WTC11 (cell line): Measurements from ENCODE around the gene LIPN. TPM values are rescaled to one million over a fixed set of nuclear protein-coding genes. Genes with fewer than 3 reads are reported as not detected.

ENCODE experiments used
- ATAC-seq: fragments of 200-7000 bp; cut with Tn5 transposase; 2 replicates; pipeline ENCODE4 v1.10.0; 2021; ENCODE audit warnings: mild to moderate bottlenecking, moderate library complexity
- CTCF ChIA-PET: fragments of 300-600 bp; sonication (Branson Sonifier 250); formaldehyde crosslinking; loops from one replicate; lab custom pipeline; 2021; ENCODE audit warnings: antibody characterized with exemption; lab: Charles Lee
- POLR2A ChIA-PET: fragments of 350-600 bp; sonication (Branson Sonifier 250); formaldehyde crosslinking; loops from one replicate; lab custom pipeline; 2021; ENCODE audit warnings: antibody characterized with exemption; lab: Charles Lee
- DNase-seq: peaks from one replicate; pipeline ENCODE4 v3.0.0; 2021; ENCODE audit warnings: low spot score
- H3K27ac Mint-ChIP-seq: 2 replicates; pipeline ENCODE4 v1.8.0; 2021; ENCODE audit warnings: mixed read lengths
- H3K27me3 Mint-ChIP-seq: 2 replicates; pipeline ENCODE4 v1.8.0; 2021; ENCODE audit warnings: low read depth, mild to moderate bottlenecking, moderate library complexity, mixed read lengths
- H3K36me3 Mint-ChIP-seq: 2 replicates; pipeline ENCODE4 v1.8.0; 2021; ENCODE audit warnings: mixed read lengths
- H3K4me1 Mint-ChIP-seq: 2 replicates; pipeline ENCODE4 v1.8.0; 2022; ENCODE audit warnings: mixed read lengths
- H3K4me3 Mint-ChIP-seq: 2 replicates; pipeline ENCODE4 v1.8.0; 2021; ENCODE audit warnings: mild to moderate bottlenecking, moderate library complexity, mixed read lengths
- H3K9me3 Mint-ChIP-seq: 2 replicates; pipeline ENCODE4 v1.8.0; 2021; ENCODE audit warnings: mixed read lengths
- ATF3 ChIP-seq: sonication (generic); formaldehyde crosslinking; conservative IDR thresholded peaks from 2 replicates; pipeline ENCODE4 v1.8.1; 2022; ENCODE audit warnings: mild to moderate bottlenecking, missing genetic modification reagents
- CDX4 ChIP-seq: fragments of 250-450 bp; sonication (Bioruptor Pico); IDR thresholded peaks from 2 replicates; pipeline ENCODE4 v1.9.0; 2021; ENCODE audit warnings: moderate library complexity, mild to moderate bottlenecking, inconsistent platforms, borderline replicate concordance
- CREB1 ChIP-seq: sonication (generic); formaldehyde crosslinking; IDR thresholded peaks from 2 replicates; pipeline ENCODE4 v1.8.0; 2023; ENCODE audit warnings: mild to moderate bottlenecking, missing genetic modification reagents
- ELF4 ChIP-seq: sonication (generic); formaldehyde crosslinking; IDR thresholded peaks from 2 replicates; pipeline ENCODE4 v1.8.1; 2022; ENCODE audit warnings: low read depth, mild to moderate bottlenecking, moderate library complexity, missing genetic modification reagents
- ETV6 ChIP-seq: sonication (generic); formaldehyde crosslinking; IDR thresholded peaks from 2 replicates; pipeline ENCODE4 v1.8.1; 2022; ENCODE audit warnings: mild to moderate bottlenecking, missing genetic modification reagents
- FOXK1 ChIP-seq: sonication (generic); formaldehyde crosslinking; IDR thresholded peaks from 2 replicates; pipeline ENCODE4 v1.8.0; 2022; ENCODE audit warnings: mild to moderate bottlenecking, moderate library complexity, missing genetic modification reagents
- FOXP4 ChIP-seq: sonication (generic); formaldehyde crosslinking; IDR thresholded peaks from 2 replicates; pipeline ENCODE4 v1.8.0; 2022; ENCODE audit warnings: mild to moderate bottlenecking, missing genetic modification reagents
- GABPB1 ChIP-seq: sonication (generic); formaldehyde crosslinking; IDR thresholded peaks from 2 replicates; pipeline ENCODE4 v1.8.1; 2023; ENCODE audit warnings: mild to moderate bottlenecking, missing genetic modification reagents
- GRHL2 ChIP-seq: fragments of 250-450 bp; sonication (Bioruptor Pico); IDR thresholded peaks from 2 replicates; pipeline ENCODE4 v1.8.0; 2022; ENCODE audit warnings: mild to moderate bottlenecking, moderate library complexity; ENCODE audit not compliant: insufficient replicate concordance, severe bottlenecking
- HMGA2 ChIP-seq: fragments of 250-450 bp; sonication (Bioruptor Pico); IDR thresholded peaks from 2 replicates; pipeline ENCODE4 v1.4.0; 2021; ENCODE audit warnings: mild to moderate bottlenecking, moderate library complexity
- IRF2 ChIP-seq: sonication (generic); formaldehyde crosslinking; IDR thresholded peaks from 2 replicates; pipeline ENCODE4 v1.8.0; 2022; ENCODE audit warnings: low read depth, missing genetic modification reagents, borderline replicate concordance
- MXD4 ChIP-seq: fragments of 250-450 bp; sonication (Bioruptor Pico); IDR thresholded peaks from 2 replicates; pipeline ENCODE4 v1.8.0; 2021; ENCODE audit warnings: mild to moderate bottlenecking, moderate library complexity, borderline replicate concordance
- NFATC4 ChIP-seq: fragments of 250-450 bp; sonication (Bioruptor Pico); IDR thresholded peaks from 2 replicates; pipeline ENCODE4 v1.9.0; 2021; ENCODE audit warnings: mild to moderate bottlenecking
- NFE2L1 ChIP-seq: sonication (generic); formaldehyde crosslinking; IDR thresholded peaks from 2 replicates; pipeline ENCODE4 v1.8.1; 2023; ENCODE audit warnings: missing genetic modification reagents
- NR2C2 ChIP-seq: sonication (generic); formaldehyde crosslinking; IDR thresholded peaks from 2 replicates; pipeline ENCODE4 v1.8.0; 2022; ENCODE audit warnings: mild to moderate bottlenecking, missing genetic modification reagents
- NR3C1 ChIP-seq: sonication (generic); formaldehyde crosslinking; conservative IDR thresholded peaks from 2 replicates; pipeline ENCODE4 v1.8.1; 2023; ENCODE audit warnings: low read depth, mild to moderate bottlenecking, missing genetic modification reagents
- PRDM15 ChIP-seq: sonication (generic); formaldehyde crosslinking; IDR thresholded peaks from 2 replicates; pipeline ENCODE4 v1.8.0; 2022; ENCODE audit warnings: missing genetic modification reagents
- PRRX2 ChIP-seq: fragments of 250-450 bp; sonication (Bioruptor Pico); IDR thresholded peaks from 2 replicates; pipeline ENCODE4 v1.8.0; 2021; ENCODE audit warnings: mild to moderate bottlenecking
- RORB ChIP-seq: fragments of 250-450 bp; sonication (Bioruptor Pico); IDR thresholded peaks from 2 replicates; pipeline ENCODE4 v1.9.0; 2021; ENCODE audit warnings: mild to moderate bottlenecking
- SMAD3 ChIP-seq: sonication (generic); formaldehyde crosslinking; IDR thresholded peaks from 2 replicates; pipeline ENCODE4 v1.8.0; 2022; ENCODE audit warnings: missing genetic modification reagents, mild to moderate bottlenecking, borderline replicate concordance
- TCF7 ChIP-seq: sonication (generic); formaldehyde crosslinking; IDR thresholded peaks from 2 replicates; pipeline ENCODE4 v1.8.0; 2022; ENCODE audit warnings: mild to moderate bottlenecking, low read depth, missing genetic modification reagents, moderate library complexity
- ZNF396 ChIP-seq: fragments of 250-450 bp; sonication (Bioruptor Pico); IDR thresholded peaks from 2 replicates; pipeline ENCODE4 v1.8.0; 2021; ENCODE audit warnings: mild to moderate bottlenecking, moderate library complexity, borderline replicate concordance
- ZSCAN18 ChIP-seq: fragments of 250-450 bp; sonication (Bioruptor Pico); IDR thresholded peaks from 2 replicates; pipeline ENCODE4 v2.1.2; 2022; ENCODE audit warnings: mild to moderate bottlenecking, moderate library complexity
- total RNA-seq: library from RNA; stranded (reverse); gene quantifications from 3 replicates; pipeline ENCODE4 v1.2.3, GENCODE V29; 2021

The LIPN gene
- total RNA-seq, 1 experiment from 2014 or later, result not detected

- TF ChIP-seq FOXP4 (CRISPR knock-in tag) (no peak), ZSCAN18 (no peak), GABPB1 (CRISPR knock-in tag) (no peak), NFE2L1 (CRISPR knock-in tag) (no peak), IRF2 (CRISPR knock-in tag) (no peak), RORB (CRISPR knock-in tag) (no peak), HMGA2 (no peak), PRDM15 (CRISPR knock-in tag) (no peak), NFATC4 (CRISPR knock-in tag) (no peak)
- TF ChIP-seq, all 79 proteins: peak for 0
These were observed 42.9 kb downstream of the LIPN start, which contains the start of gene LIPM (continued) for GRCh38 chr10:88802523-88803285.

- Mint-ChIP-seq H3K9me3 (no peaks in the 10 kb centered on the region), H3K36me3 (no peaks in the 10 kb centered on the region)
- no peak for ATAC-seq
- TF ChIP-seq SMAD3, result no peak
- no peak for TF ChIP-seq CREB1 (CRISPR knock-in tag)
- no peak for TF ChIP-seq ETV6
- no peak for TF ChIP-seq TCF7 (CRISPR knock-in tag)
- TF ChIP-seq, all 79 proteins: peak for 0
- POLR2A ChIA-PET, result interaction anchor here (0.7 kb wide), 1 partner anchor 523 kb away, joined by 4 read pairs; no protein-coding TSS in a partner anchor
- CTCF ChIA-PET, result interaction anchor here (3.1 kb wide), 1 partner anchor 75 kb away, joined by 21 read pairs; no protein-coding TSS in a partner anchor
- H3K4me3 Mint-ChIP-seq, result no peak overlapping the region
- peaks cover 10% of the 10 kb centered on the region for H3K4me1 Mint-ChIP-seq
- DNase-seq, result no peak
- peaks cover 20% of the 10 kb centered on the region for H3K27me3 Mint-ChIP-seq
- H3K27ac Mint-ChIP-seq, result no peak overlapping the region
These were observed 43.8 kb downstream of the LIPN start for GRCh38 chr10:88803641-88804040.

GRCh38 chr10:88804083-88804812, 44.4 kb downstream of the LIPN start:
- DNase-seq, result no peak
- ATAC-seq, result peak; percentile 97
- no peaks in the 10 kb centered on the region for H3K36me3 Mint-ChIP-seq
- no peak overlapping the region for H3K27ac Mint-ChIP-seq
- POLR2A ChIA-PET, result interaction anchor here (0.7 kb wide), 1 partner anchor 524 kb away, joined by 4 read pairs; no protein-coding TSS in a partner anchor
- CTCF ChIA-PET, result interaction anchor here (3.1 kb wide), 1 partner anchor 76 kb away, joined by 21 read pairs; no protein-coding TSS in a partner anchor
- peaks cover 20% of the 10 kb centered on the region for H3K27me3 Mint-ChIP-seq
- no peaks in the 10 kb centered on the region for H3K9me3 Mint-ChIP-seq
- peaks cover 10% of the 10 kb centered on the region for H3K4me1 Mint-ChIP-seq
- H3K4me3 Mint-ChIP-seq, result no peak overlapping the region
- TF ChIP-seq ELF4 (CRISPR knock-in tag) (no peak), MXD4 (CRISPR knock-in tag) (no peak), GRHL2 (no peak), ZNF396 (no peak), NR3C1 (no peak), NR2C2 (CRISPR knock-in tag) (no peak), CDX4 (CRISPR knock-in tag) (no peak), PRRX2 (no peak), CREB1 (CRISPR knock-in tag) (no peak), FOXK1 (CRISPR knock-in tag) (no peak), ATF3 (CRISPR knock-in tag) (no peak)
